HFF-Myc (cell line): ENCODE data around the gene GMDS.

Experiments
- DNase-seq: peaks from one replicate; pipeline ENCODE4 v3.0.0-alpha.2; 2011; ENCODE audit warnings: low read depth; ENCODE audit errors: extremely low read depth
- H3K4me3 ChIP-seq: replicated peaks from 2 replicates; pipeline ENCODE4 v1.5.1; 2011; ENCODE audit warnings: low read depth, mild to moderate bottlenecking, control low read depth, low read length
- TF ChIP-seq, protein P1 (sequence below): IDR thresholded peaks from 2 replicates; pipeline ENCODE4 v1.5.1; 2012; ENCODE audit warnings: mild to moderate bottlenecking, low read depth, low read length, control low read depth; ENCODE audit errors: missing control alignments

Gene GMDS

DNA sequence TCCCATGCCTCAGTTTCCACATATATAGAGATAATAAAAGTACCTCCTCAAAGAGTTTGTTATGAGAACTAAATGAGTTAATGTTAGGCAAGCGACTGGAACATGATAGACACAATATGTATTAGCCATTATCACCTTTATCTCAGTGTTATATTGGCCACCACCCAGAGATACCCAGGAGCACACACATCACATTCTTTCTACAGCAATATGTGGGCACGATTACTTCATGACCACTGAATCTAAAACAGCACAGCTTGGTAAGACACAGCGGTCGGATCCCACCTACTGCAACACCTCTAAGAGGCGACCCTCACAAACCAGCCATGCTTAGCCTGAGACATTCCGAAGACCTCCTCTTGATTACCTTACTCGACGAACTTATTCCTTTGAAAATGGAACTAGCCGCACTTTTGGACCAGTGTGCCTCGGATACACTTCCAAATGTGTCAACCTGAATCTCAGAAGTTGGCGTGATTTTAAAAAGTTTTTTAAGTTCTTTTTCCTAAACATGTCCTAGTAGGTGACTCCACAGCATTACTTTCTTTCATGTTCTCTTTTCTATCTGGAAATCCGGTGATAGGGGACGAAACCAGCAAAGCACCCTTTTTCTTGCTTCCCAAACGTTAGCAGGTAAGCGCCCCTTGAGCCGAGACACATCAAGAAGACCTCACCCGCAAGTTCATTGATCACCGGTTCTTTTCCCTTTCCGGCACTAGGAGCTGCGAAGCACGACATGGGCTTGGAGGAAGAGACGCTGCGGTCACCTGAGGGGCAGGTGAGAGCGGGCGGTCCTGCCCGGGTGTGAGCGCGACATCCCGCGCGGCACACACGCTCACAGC, 923 bp downstream of the GMDS start:
- TF ChIP-seq, protein P1, sequence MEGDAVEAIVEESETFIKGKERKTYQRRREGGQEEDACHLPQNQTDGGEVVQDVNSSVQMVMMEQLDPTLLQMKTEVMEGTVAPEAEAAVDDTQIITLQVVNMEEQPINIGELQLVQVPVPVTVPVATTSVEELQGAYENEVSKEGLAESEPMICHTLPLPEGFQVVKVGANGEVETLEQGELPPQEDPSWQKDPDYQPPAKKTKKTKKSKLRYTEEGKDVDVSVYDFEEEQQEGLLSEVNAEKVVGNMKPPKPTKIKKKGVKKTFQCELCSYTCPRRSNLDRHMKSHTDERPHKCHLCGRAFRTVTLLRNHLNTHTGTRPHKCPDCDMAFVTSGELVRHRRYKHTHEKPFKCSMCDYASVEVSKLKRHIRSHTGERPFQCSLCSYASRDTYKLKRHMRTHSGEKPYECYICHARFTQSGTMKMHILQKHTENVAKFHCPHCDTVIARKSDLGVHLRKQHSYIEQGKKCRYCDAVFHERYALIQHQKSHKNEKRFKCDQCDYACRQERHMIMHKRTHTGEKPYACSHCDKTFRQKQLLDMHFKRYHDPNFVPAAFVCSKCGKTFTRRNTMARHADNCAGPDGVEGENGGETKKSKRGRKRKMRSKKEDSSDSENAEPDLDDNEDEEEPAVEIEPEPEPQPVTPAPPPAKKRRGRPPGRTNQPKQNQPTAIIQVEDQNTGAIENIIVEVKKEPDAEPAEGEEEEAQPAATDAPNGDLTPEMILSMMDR: no peak
- peak overlapping the region; percentile 86 for H3K4me3 ChIP-seq
- DNase-seq: no peak

DNA sequence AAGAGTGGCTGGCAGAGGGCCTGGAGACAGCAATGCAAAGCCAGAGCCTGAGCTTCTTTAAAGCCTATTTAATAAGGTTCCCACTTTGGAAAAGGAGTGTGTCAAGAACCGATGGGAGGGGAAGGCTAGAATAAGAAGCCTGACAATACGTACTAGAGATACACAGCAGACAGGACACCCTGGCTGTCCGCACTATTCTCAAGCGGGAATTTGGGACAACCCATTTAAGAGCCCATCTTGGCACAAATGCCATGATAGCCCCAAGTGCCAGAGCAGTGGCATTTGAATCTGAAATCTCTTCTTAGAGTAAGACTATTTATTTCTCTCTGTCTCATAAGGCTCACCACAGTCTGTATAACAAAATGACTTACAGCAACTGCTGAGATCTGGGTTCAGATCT, 3.1 kb downstream of the GMDS start:
- no peak for DNase-seq
- TF ChIP-seq, protein P1: no peak
- no peak overlapping the region for H3K4me3 ChIP-seq

- TF ChIP-seq, protein P1: no peak
- no peak overlapping the region for H3K4me3 ChIP-seq
- no peak for DNase-seq
These were observed 4.4 kb downstream of the GMDS start for GRCh38 chr6:2240961-2241360.

DNA sequence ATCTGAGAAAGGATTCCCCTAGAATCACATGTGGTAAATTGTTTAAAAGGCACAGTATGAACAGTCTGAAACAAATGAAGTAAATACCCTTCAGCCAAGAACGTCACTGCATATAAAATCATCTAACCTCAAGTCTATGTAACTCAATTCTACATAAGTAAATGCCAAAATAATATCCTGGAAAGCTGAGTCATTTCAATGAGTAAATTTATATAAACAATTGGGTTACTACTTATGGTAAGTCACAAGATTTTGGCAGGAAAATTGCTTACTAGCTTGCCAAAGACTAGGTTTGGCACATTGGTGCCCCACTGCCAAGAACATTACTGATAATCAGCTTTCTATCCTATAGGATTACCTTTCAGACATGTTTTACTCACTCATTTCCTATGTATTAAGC, 8.4 kb downstream of the GMDS start:
- TF ChIP-seq, protein P1: no peak
- no peak overlapping the region for H3K4me3 ChIP-seq
- peak; percentile 69 for DNase-seq

- no peak for DNase-seq
- TF ChIP-seq, protein P1: no peak
- H3K4me3 ChIP-seq: no peak overlapping the region
These were observed 9.5 kb downstream of the GMDS start for GRCh38 chr6:2235777-2236495.

DNA sequence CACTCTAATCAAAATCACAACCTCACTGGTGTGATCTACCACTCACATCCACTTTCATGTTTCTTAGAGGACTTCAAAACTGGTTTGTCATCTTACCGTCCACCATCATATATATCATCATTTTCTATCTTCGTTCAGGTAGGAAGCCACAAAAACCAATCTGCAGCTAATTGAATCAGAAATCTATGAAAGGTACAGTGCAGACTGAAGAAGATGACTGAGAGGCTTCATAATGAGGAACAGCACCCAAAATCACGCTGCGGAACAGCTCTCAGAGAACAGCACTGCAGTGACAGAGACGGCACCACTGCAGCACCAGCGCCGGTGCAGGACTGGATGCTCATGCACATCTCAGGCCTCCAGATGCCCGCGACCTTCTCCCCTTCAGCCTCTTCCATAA, 13.0 kb downstream of the GMDS start:
- no peak overlapping the region for H3K4me3 ChIP-seq
- no peak for DNase-seq
- TF ChIP-seq, protein P1: no peak
